Muscle layer of duodenum (tissue), 2 donors: ENCODE measurements around the gene CNGA3.
"Not testable (repeated sequence)": the region's sequence is repeated elsewhere in the genome, so short reads cannot be mapped to it uniquely, and the experiment has no call there.

Experiments
- H3K27ac ChIP-seq: one replicate; pipeline ENCODE4 v1.7.0; 2013; ENCODE audit warnings: mild to moderate bottlenecking, low read length
- H3K27me3 ChIP-seq: one replicate; pipeline ENCODE4 v1.7.0; 2013; ENCODE audit warnings: low read depth, mild to moderate bottlenecking, control low read depth, low read length
- H3K36me3 ChIP-seq, 2 donors: one replicate each; pipeline ENCODE4 v1.7.0; 2013; ENCODE audit warnings: low read length in 2 of 2, control low read depth in 1 of 2, mild to moderate bottlenecking in 1 of 2; ENCODE audit not compliant: insufficient read depth in 2 of 2, control insufficient read depth in 1 of 2
- H3K4me1 ChIP-seq, 2 donors: one replicate each; pipeline ENCODE4 v1.7.0; 2013; ENCODE audit warnings: low read length in 2 of 2, mild to moderate bottlenecking in 2 of 2, control low read depth in 1 of 2, moderate library complexity in 1 of 2; ENCODE audit not compliant: insufficient read depth in 2 of 2, control insufficient read depth in 1 of 2
- H3K4me3 ChIP-seq, 2 donors: one replicate each; pipeline ENCODE4 v1.7.0; 2013; ENCODE audit warnings: low read length in 2 of 2, low read depth in 1 of 2, mild to moderate bottlenecking in 1 of 2
- H3K9me3 ChIP-seq, 2 donors: one replicate each; pipeline ENCODE4 v1.7.0; 2013; ENCODE audit warnings: low read length in 2 of 2, control low read depth in 1 of 2, mild to moderate bottlenecking in 1 of 2; ENCODE audit not compliant: control insufficient read depth in 1 of 2
- donor health status: healthy.

Gene CNGA3

GRCh38 chr2:98408155-98408554 lies 61.9 kb downstream of the CNGA3 start:
- Histone ChIP-seq H3K36me3 (no peaks in the 10 kb centered on the region), H3K9me3 (no peaks in the 10 kb centered on the region), H3K4me3 (no peak overlapping the region), H3K27ac (no peak overlapping the region), H3K4me1 (peaks cover 0 to 6% of the 10 kb centered on the region in 2 donors), H3K27me3 (no peaks in the 10 kb centered on the region)

- Histone ChIP-seq H3K27me3 (no peaks in the 10 kb centered on the region), H3K36me3 (no peaks in the 10 kb centered on the region), H3K27ac (no peak overlapping the region), H3K4me3 (no peak overlapping the region), H3K9me3 (no peaks in the 10 kb centered on the region), H3K4me1 (peaks cover 0 to 6% of the 10 kb centered on the region in 2 donors)
Observed at GRCh38 chr2:98412751-98413458, 66.6 kb downstream of the CNGA3 start.

- not testable (repeated sequence) for H3K4me1 ChIP-seq, H3K4me3 ChIP-seq, H3K9me3 ChIP-seq, H3K27ac ChIP-seq, H3K27me3 ChIP-seq, H3K36me3 ChIP-seq
Observed at GRCh38 chr2:98414246-98414645, 68.0 kb downstream of the CNGA3 start.

- H3K4me1 ChIP-seq, H3K9me3 ChIP-seq, H3K36me3 ChIP-seq, H3K27ac ChIP-seq, H3K4me3 ChIP-seq, H3K27me3 ChIP-seq: not testable (repeated sequence)
Observed at GRCh38 chr2:98415719-98416248, 69.5 kb downstream of the CNGA3 start.

GRCh38 chr2:98416383-98417159 lies 70.3 kb downstream of the CNGA3 start:
- Histone ChIP-seq H3K36me3 (no peaks in the 10 kb centered on the region), H3K9me3 (no peaks in the 10 kb centered on the region), H3K27me3 (no peaks in the 10 kb centered on the region), H3K4me3 (no peak overlapping the region), H3K4me1 (peaks cover 0 to 6% of the 10 kb centered on the region in 2 donors), H3K27ac (no peak overlapping the region)

GRCh38 chr2:98419544-98419943 lies 73.3 kb downstream of the CNGA3 start:
- Histone ChIP-seq H3K4me3 (no peak overlapping the region), H3K27ac (no peak overlapping the region), H3K4me1 (no peaks in the 10 kb centered on the region), H3K27me3 (no peaks in the 10 kb centered on the region), H3K36me3 (no peaks in the 10 kb centered on the region), H3K9me3 (peaks cover 0 to 4% of the 10 kb centered on the region in 2 donors)

- Histone ChIP-seq H3K36me3 (no peaks in the 10 kb centered on the region), H3K4me1 (no peaks in the 10 kb centered on the region), H3K27ac (no peak overlapping the region)
Observed at GRCh38 chr2:98419977-98420725, 73.9 kb downstream of the CNGA3 start.

GRCh38 chr2:98422449-98422848 lies 76.2 kb downstream of the CNGA3 start:
- Histone ChIP-seq H3K27ac (no peak overlapping the region), H3K27me3 (no peaks in the 10 kb centered on the region), H3K4me1 (no peaks in the 10 kb centered on the region), H3K9me3 (peaks cover 0 to 4% of the 10 kb centered on the region in 2 donors), H3K4me3 (no peak overlapping the region), H3K36me3 (no peaks in the 10 kb centered on the region)

More at GRCh38 chr2:98419977-98420725, 73.9 kb downstream of the CNGA3 start:
- Histone ChIP-seq H3K27me3 (no peaks in the 10 kb centered on the region), H3K4me3 (no peak overlapping the region), H3K9me3 (peaks cover 0 to 4% of the 10 kb centered on the region in 2 donors)

GRCh38 chr2:98426771-98427170 lies 80.5 kb downstream of the CNGA3 start:
- no peak overlapping the region for H3K4me3 ChIP-seq
- H3K9me3 ChIP-seq, result peaks cover 0 to 4% of the 10 kb centered on the region in 2 donors
- H3K27me3 ChIP-seq, result no peaks in the 10 kb centered on the region
- H3K36me3 ChIP-seq, result no peaks in the 10 kb centered on the region
- H3K4me1 ChIP-seq, result no peaks in the 10 kb centered on the region
- no peak overlapping the region for H3K27ac ChIP-seq

GRCh38 chr2:98432145-98432544 lies 85.9 kb downstream of the CNGA3 start:
- Histone ChIP-seq H3K36me3 (no peaks in the 10 kb centered on the region), H3K27me3 (no peaks in the 10 kb centered on the region), H3K27ac (no peak overlapping the region), H3K4me1 (no peaks in the 10 kb centered on the region), H3K9me3 (no peaks in the 10 kb centered on the region), H3K4me3 (no peak overlapping the region)

GRCh38 chr2:98433363-98433964 lies 87.2 kb downstream of the CNGA3 start:
- Histone ChIP-seq H3K4me3 (no peak overlapping the region), H3K27ac (no peak overlapping the region), H3K27me3 (no peaks in the 10 kb centered on the region), H3K36me3 (no peaks in the 10 kb centered on the region), H3K4me1 (no peaks in the 10 kb centered on the region), H3K9me3 (no peaks in the 10 kb centered on the region)
